ENCODE measurements around the gene CAPZA1. TPM values are rescaled to one million over a fixed set of nuclear protein-coding genes. Genes with fewer than 3 reads are reported as not detected.

CAPZA1 gene
- 20.7 TPM for total RNA-seq
- long read RNA-seq, transcript CAPZA1-201 (10 exons, 3,020 nt) = major isoform, 15 of 18 reads
- long read RNA-seq, partial matches to known transcripts = 0 of 18 reads
- long read RNA-seq, other reads (novel, unspliced or antisense) = 3 of 18 reads

- intact Hi-C loops (cut with DNase I) = loop anchor here (5.0 to 10.0 kb wide), 3 partner anchors 88 to 225 kb away; partner anchors contain the start of genes CTTNBP2NL, RHOC and WNT2B
Observed at GRCh38 chr1:112619518-112620376, at the start of gene CAPZA1. CAPZA1 (plus strand) TSS chr1:112619832; CDS start chr1:112619845, 13 bp downstream.

GRCh38 chr1:112575154-112575804, 44.4 kb upstream of the CAPZA1 start:
- no peak for DNase-seq
- intact Hi-C loops (cut with DNase I) = no loop called here
- no peak for ATAC-seq (ENCODE audit: poor library complexity)

More at GRCh38 chr1:112619518-112620376, at the start of gene CAPZA1:
- ATAC-seq (ENCODE audit: poor library complexity) (peak; percentile 98), DNase-seq (peak; percentile 95)

GRCh38 chr1:112576240-112576639, 43.4 kb upstream of the CAPZA1 start:
- intact Hi-C loops (cut with DNase I) = no loop called here
- no peak for ATAC-seq (ENCODE audit: poor library complexity)
- no peak for DNase-seq

- DNase-seq (no peak), ATAC-seq (ENCODE audit: poor library complexity) (no peak)
- intact Hi-C loops (cut with DNase I) = no loop called here
Observed at GRCh38 chr1:112579801-112580510, 39.7 kb upstream of the CAPZA1 start.

GRCh38 chr1:112581586-112582192, 37.9 kb upstream of the CAPZA1 start:
- intact Hi-C loops (cut with DNase I) = no loop called here
- no peak for ATAC-seq (ENCODE audit: poor library complexity)
- DNase-seq = no peak

- ATAC-seq (ENCODE audit: poor library complexity) = no peak
- no peak for DNase-seq
- intact Hi-C loops (cut with DNase I) = no loop called here
Observed at GRCh38 chr1:112583366-112583765, 36.3 kb upstream of the CAPZA1 start.

- ATAC-seq (ENCODE audit: poor library complexity) = no peak
- intact Hi-C loops (cut with DNase I) = no loop called here
Observed at GRCh38 chr1:112589766-112590165, 29.9 kb upstream of the CAPZA1 start.

GRCh38 chr1:112594208-112594876, 25.3 kb upstream of the CAPZA1 start:
- intact Hi-C loops (cut with DNase I) = no loop called here
- no peak for ATAC-seq (ENCODE audit: poor library complexity)

More at GRCh38 chr1:112589766-112590165, 29.9 kb upstream of the CAPZA1 start:
- no peak for DNase-seq

GRCh38 chr1:112599477-112599876, 20.2 kb upstream of the CAPZA1 start:
- intact Hi-C loops (cut with DNase I) = no loop called here
- ATAC-seq (ENCODE audit: poor library complexity) (no peak), DNase-seq (no peak)

More at GRCh38 chr1:112594208-112594876, 25.3 kb upstream of the CAPZA1 start:
- DNase-seq = no peak

- ATAC-seq (ENCODE audit: poor library complexity) (no peak), DNase-seq (no peak)
- intact Hi-C loops (cut with DNase I) = no loop called here
Observed at GRCh38 chr1:112603012-112603411, 16.6 kb upstream of the CAPZA1 start.

- DNase-seq (no peak), ATAC-seq (ENCODE audit: poor library complexity) (no peak)
- intact Hi-C loops (cut with DNase I) = no loop called here
Observed at GRCh38 chr1:112603541-112603940, 16.1 kb upstream of the CAPZA1 start.

GRCh38 chr1:112605633-112606327, 13.9 kb upstream of the CAPZA1 start:
- intact Hi-C loops (cut with DNase I) = no loop called here
- DNase-seq (no peak), ATAC-seq (ENCODE audit: poor library complexity) (no peak)

GRCh38 chr1:112614460-112615065, 5.1 kb upstream of the CAPZA1 start:
- intact Hi-C loops (cut with DNase I) = loop anchor here (10.0 kb wide), 1 partner anchor 110 kb away; the partner anchor contains the start of gene WNT2B
- ATAC-seq (ENCODE audit: poor library complexity) = no peak

GRCh38 chr1:112618114-112618720, 1.4 kb upstream of the CAPZA1 start:
- DNase-seq (no peak), ATAC-seq (ENCODE audit: poor library complexity) (no peak)
- intact Hi-C loops (cut with DNase I) = loop anchor here (10.0 kb wide), 1 partner anchor 113 kb away; the partner anchor contains the start of gene WNT2B

More at GRCh38 chr1:112614460-112615065, 5.1 kb upstream of the CAPZA1 start:
- no peak for DNase-seq

GRCh38 chr1:112618721-112619517, 713 bp upstream of the CAPZA1 start, which contains the start of gene ST7L:
ST7L (minus strand) TSS chr1:112619141; CDS start chr1:112619113, 28 bp downstream.
- DNase-seq = peak; percentile 84
- ATAC-seq (ENCODE audit: poor library complexity) = peak; percentile 93
- intact Hi-C loops (cut with DNase I) = loop anchor here (10.0 kb wide), 1 partner anchor 114 kb away; the partner anchor contains the start of gene WNT2B

- DNase-seq (no peak), ATAC-seq (ENCODE audit: poor library complexity) (no peak)
- intact Hi-C loops (cut with DNase I) = loop anchor here (5.0 to 10.0 kb wide), 2 partner anchors 87 to 226 kb away; partner anchors contain the start of genes CTTNBP2NL and RHOC
Observed at GRCh38 chr1:112620377-112620695, 704 bp downstream of the CAPZA1 start.
